Esophagus squamous epithelium (tissue), 4 donors: ENCODE measurements around the gene COL18A1.

Experiments
- POLR2A ChIP-seq, 4 donors: fragments of 450-650 bp; IDR thresholded peaks; one replicate each; pipeline ENCODE4 v1.6.1; 2017; ENCODE audit warnings: antibody characterized with exemption in 4 of 4, mild to moderate bottlenecking in 4 of 4, moderate library complexity in 3 of 4
- TF ChIP-seq, protein P1 (sequence below), 6 experiments: fragments of 450-650 bp in 4 of 6; fragments of 200-600 bp in 2 of 6; sonication (generic) in 2 of 6; IDR thresholded peaks; one replicate each; pipeline ENCODE4 v1.5.1; 2016 to 2019; ENCODE audit warnings: antibody characterized with exemption in 6 of 6, mild to moderate bottlenecking in 4 of 6, moderate library complexity in 4 of 6

DNA sequence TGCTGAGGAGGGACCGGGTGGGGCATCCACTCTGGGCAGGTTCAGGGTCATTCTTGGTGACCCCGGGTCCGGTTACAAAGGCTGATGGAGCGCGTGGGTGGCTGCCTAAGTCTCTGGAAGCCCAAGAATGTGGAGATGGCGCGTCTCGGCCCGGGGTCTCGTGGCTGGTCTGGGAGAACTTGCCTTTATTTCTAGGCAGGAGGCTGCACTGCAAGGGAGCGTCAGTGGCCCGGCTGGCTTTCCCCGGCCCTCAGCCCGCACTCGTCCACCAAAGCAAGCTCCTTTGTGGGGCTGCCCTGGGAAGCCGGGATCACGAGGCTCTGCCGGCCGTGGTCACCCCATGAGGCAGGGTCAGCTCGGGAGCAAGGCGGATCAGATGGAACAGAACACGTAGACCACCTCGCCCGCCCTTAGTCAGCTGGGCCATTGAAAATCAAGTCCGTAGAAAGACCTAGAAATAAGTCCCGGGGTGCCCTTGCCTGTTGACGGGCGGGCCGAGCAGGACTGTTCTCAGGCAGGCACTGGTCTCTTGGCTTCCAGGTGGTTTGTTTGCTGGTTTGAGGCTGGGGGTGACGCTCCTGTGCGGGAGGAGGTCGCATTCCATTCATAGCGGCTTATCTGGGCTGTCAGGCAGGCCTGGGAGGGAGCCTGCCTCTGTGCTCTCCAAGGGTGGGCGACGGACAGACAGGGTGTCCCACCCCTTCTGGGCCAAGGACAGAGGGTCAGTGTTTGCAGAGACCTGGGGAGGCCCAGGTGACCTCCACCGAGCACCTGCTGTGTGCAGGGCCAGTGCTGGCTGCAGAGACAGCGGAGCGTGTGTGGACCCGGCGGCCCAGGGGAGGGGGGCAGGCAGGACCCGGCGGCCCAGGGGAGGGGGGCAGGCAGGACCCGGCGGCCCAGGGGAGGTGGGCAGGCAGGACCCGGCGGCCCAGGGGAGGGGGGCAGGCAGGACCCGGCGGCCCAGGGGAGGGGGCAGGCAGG is 25.8 kb downstream of the COL18A1 start:
- TF ChIP-seq, protein P1, sequence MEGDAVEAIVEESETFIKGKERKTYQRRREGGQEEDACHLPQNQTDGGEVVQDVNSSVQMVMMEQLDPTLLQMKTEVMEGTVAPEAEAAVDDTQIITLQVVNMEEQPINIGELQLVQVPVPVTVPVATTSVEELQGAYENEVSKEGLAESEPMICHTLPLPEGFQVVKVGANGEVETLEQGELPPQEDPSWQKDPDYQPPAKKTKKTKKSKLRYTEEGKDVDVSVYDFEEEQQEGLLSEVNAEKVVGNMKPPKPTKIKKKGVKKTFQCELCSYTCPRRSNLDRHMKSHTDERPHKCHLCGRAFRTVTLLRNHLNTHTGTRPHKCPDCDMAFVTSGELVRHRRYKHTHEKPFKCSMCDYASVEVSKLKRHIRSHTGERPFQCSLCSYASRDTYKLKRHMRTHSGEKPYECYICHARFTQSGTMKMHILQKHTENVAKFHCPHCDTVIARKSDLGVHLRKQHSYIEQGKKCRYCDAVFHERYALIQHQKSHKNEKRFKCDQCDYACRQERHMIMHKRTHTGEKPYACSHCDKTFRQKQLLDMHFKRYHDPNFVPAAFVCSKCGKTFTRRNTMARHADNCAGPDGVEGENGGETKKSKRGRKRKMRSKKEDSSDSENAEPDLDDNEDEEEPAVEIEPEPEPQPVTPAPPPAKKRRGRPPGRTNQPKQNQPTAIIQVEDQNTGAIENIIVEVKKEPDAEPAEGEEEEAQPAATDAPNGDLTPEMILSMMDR (IDR thresholded peaks at IDR 0.05), result no peak
- no peak for TF ChIP-seq POLR2A (IDR thresholded peaks at IDR 0.05)
